GM12872 (cell line): Measurements from ENCODE around the gene MEGF10.

Experiments
- TF ChIP-seq, protein P1 (sequence below): IDR thresholded peaks from 3 replicates; pipeline ENCODE4 v1.5.1; 2011; ENCODE audit warnings: low read depth, mild to moderate bottlenecking, low read length, moderate library complexity; ENCODE audit not compliant: insufficient read depth

Gene MEGF10

GRCh38 chr5:127337876-127338275 lies 47.3 kb downstream of the MEGF10 start:
- TF ChIP-seq, protein P1, sequence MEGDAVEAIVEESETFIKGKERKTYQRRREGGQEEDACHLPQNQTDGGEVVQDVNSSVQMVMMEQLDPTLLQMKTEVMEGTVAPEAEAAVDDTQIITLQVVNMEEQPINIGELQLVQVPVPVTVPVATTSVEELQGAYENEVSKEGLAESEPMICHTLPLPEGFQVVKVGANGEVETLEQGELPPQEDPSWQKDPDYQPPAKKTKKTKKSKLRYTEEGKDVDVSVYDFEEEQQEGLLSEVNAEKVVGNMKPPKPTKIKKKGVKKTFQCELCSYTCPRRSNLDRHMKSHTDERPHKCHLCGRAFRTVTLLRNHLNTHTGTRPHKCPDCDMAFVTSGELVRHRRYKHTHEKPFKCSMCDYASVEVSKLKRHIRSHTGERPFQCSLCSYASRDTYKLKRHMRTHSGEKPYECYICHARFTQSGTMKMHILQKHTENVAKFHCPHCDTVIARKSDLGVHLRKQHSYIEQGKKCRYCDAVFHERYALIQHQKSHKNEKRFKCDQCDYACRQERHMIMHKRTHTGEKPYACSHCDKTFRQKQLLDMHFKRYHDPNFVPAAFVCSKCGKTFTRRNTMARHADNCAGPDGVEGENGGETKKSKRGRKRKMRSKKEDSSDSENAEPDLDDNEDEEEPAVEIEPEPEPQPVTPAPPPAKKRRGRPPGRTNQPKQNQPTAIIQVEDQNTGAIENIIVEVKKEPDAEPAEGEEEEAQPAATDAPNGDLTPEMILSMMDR, result no peak

GRCh38 chr5:127338501-127338900 lies 47.9 kb downstream of the MEGF10 start:
- TF ChIP-seq, protein P1, result no peak

DNA sequence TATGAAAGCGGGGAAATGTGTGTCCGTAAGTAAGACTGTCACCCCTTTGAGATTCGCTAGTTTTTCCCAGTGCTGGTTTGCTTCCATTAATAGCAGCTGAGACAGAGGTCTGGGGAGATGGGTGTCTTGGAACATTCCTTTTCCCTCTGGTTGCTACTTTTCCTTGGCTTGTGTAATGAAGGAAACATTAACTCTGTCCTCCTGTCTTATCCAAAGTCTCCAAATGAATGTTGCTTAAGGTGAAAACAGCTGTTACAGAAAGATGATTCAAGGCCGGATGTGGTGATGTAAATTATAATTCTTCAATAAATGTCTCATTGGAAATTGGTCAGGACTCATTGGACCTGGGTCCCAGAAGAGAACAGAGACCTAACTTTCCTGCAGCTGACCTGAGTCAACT lies 50.0 kb downstream of the MEGF10 start:
- TF ChIP-seq, protein P1, result no peak

DNA sequence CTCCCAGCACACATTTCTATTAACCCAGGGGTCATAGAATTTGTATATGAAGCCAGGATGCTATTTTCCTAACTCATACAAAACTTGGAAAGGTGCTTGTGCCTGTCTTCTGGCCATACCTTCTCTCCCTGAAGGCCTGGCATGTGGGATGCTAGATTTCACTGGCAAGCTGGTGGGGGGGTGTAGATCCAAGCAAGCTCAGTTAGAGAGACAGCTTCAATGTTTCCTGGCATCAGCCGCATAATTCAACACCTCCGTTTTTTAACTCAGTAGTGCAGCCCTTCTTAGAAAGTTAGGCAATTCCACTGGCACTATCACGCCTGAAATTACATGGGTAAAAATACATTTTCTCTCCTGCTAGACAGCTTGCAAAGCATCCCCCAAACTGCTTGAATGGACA lies 51.8 kb downstream of the MEGF10 start:
- TF ChIP-seq, protein P1, result no peak

DNA sequence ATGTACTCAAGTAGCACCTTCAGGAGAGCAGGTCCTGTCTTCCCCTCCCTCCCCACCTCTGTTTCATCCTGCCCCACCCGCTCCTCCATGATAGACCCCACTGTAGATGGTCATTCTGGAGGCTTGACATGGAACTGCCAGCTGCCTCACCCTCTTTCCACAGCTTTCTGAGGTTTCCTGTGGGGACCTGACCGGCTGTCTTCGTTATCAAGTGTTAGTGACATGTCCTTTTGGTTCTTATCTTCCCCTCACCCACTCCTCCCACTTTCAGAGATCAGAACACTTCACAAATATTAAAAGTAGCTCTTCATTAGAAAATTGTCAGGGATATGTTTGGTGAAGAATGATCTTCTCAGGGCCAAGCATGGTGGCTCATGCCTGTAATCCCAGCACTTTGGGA lies 52.7 kb downstream of the MEGF10 start:
- TF ChIP-seq, protein P1, result no peak

- TF ChIP-seq, protein P1, result no peak
These were observed 53.3 kb downstream of the MEGF10 start for GRCh38 chr5:127343866-127344265.

- TF ChIP-seq, protein P1, result no peak
These were observed 54.3 kb downstream of the MEGF10 start for GRCh38 chr5:127344931-127345330.

GRCh38 chr5:127351418-127351817 lies 60.8 kb downstream of the MEGF10 start:
- TF ChIP-seq, protein P1, result no peak
